ENCODE results near the gene RMI2.
"Not testable (repeated sequence)": the region's sequence is repeated elsewhere in the genome, so short reads cannot be mapped to it uniquely, and the experiment has no call there.

The RMI2 gene

GRCh38 chr16:11297492-11298142 is 47.6 kb upstream of the RMI2 start:
- H3K27me3 ChIP-seq (ENCODE audit: insufficient read depth, low read length), result no peaks in the 10 kb centered on the region
- H3K4ac ChIP-seq (ENCODE audit: low read depth, low read length), result no peak overlapping the region
- H2BK12ac ChIP-seq (ENCODE audit: low read length), result no peak overlapping the region
- no peak overlapping the region for H2BK120ac ChIP-seq (ENCODE audit: insufficient read depth, low read length, poor library complexity)
- no peak overlapping the region for H4K12ac ChIP-seq (ENCODE audit: low read depth, low read length)
- H3K9ac ChIP-seq (ENCODE audit: low read length), result no peak overlapping the region
- peaks cover 2 to 16% of the 10 kb centered on the region in 2 experiments for H3K4me1 ChIP-seq (ENCODE audit: control insufficient read depth in 1 of 2, insufficient read depth in 2 of 2, low read length in 2 of 2)
- H2BK5ac ChIP-seq (ENCODE audit: low read depth, low read length, poor library complexity), result no peak overlapping the region
- no CpG with 5 or more reads among the region's 19 CpGs for WGBS (ENCODE audit: extremely low coverage, insufficient coverage, insufficient read length)
- no peak overlapping the region for H3K4me2 ChIP-seq (ENCODE audit: low read length)
- peaks cover 4% of the 10 kb centered on the region for H3K79me1 ChIP-seq (ENCODE audit: low read length)
- H3K9me3 ChIP-seq (ENCODE audit: insufficient read depth, low read depth, low read length), result no peaks in the 10 kb centered on the region
- no peak overlapping the region for H3K27ac ChIP-seq (ENCODE audit: low read depth, low read length)
- no peak overlapping the region for H2AK5ac ChIP-seq (ENCODE audit: low read length)
- no peaks in the 10 kb centered on the region for H3K79me2 ChIP-seq (ENCODE audit: control insufficient read depth, insufficient read depth, low read length, poor library complexity)
- no peaks in the 10 kb centered on the region for H3K36me3 ChIP-seq (ENCODE audit: control insufficient read depth in 1 of 2, insufficient read depth in 2 of 2, low read length in 2 of 2)
- no peak overlapping the region for H2AFZ ChIP-seq (ENCODE audit: insufficient read depth, low read length, poor library complexity)
- H4K91ac ChIP-seq (ENCODE audit: low read depth, low read length), result no peak overlapping the region
- no peak overlapping the region for H3K4me3 ChIP-seq (ENCODE audit: low read depth, low read length)
- H4K8ac ChIP-seq (ENCODE audit: low read depth, low read length), result no peak overlapping the region
- H3K23ac ChIP-seq (ENCODE audit: low read length), result no peak overlapping the region
- no peak overlapping the region for H3K14ac ChIP-seq (ENCODE audit: low read length)
- DNase-seq, result no peak
- H3K18ac ChIP-seq (ENCODE audit: low read length), result no peak overlapping the region

- H4K8ac ChIP-seq (ENCODE audit: low read depth, low read length), result no peak overlapping the region
These were observed 46.9 kb upstream of the RMI2 start for GRCh38 chr16:11298143-11298900.

GRCh38 chr16:11298950-11299547 is 46.2 kb upstream of the RMI2 start:
- not testable (repeated sequence) for H2AFZ ChIP-seq (ENCODE audit: insufficient read depth, low read length, poor library complexity); H2BK12ac ChIP-seq (ENCODE audit: low read length); H3K9me3 ChIP-seq (ENCODE audit: insufficient read depth, low read depth, low read length); H2BK120ac ChIP-seq (ENCODE audit: insufficient read depth, low read length, poor library complexity); H3K9ac ChIP-seq (ENCODE audit: low read length); H3K4me2 ChIP-seq (ENCODE audit: low read length); H3K4me3 ChIP-seq (ENCODE audit: low read depth, low read length); H3K14ac ChIP-seq (ENCODE audit: low read length); H3K27ac ChIP-seq (ENCODE audit: low read depth, low read length); H3K36me3 ChIP-seq (ENCODE audit: control insufficient read depth in 1 of 2, insufficient read depth in 2 of 2, low read length in 2 of 2); H4K12ac ChIP-seq (ENCODE audit: low read depth, low read length); H4K8ac ChIP-seq (ENCODE audit: low read depth, low read length); H3K27me3 ChIP-seq (ENCODE audit: insufficient read depth, low read length); H3K4ac ChIP-seq (ENCODE audit: low read depth, low read length); H2BK5ac ChIP-seq (ENCODE audit: low read depth, low read length, poor library complexity); H3K79me2 ChIP-seq (ENCODE audit: control insufficient read depth, insufficient read depth, low read length, poor library complexity); H3K18ac ChIP-seq (ENCODE audit: low read length); H4K91ac ChIP-seq (ENCODE audit: low read depth, low read length); H3K23ac ChIP-seq (ENCODE audit: low read length); H2AK5ac ChIP-seq (ENCODE audit: low read length); DNase-seq; H3K79me1 ChIP-seq (ENCODE audit: low read length)
- no CpG with 5 or more reads among the region's 13 CpGs for WGBS (ENCODE audit: extremely low coverage, insufficient coverage, insufficient read length)
- H3K4me1 ChIP-seq (ENCODE audit: control insufficient read depth in 1 of 2, insufficient read depth in 2 of 2, low read length in 2 of 2), result peaks cover 9 to 25% of the 10 kb centered on the region in 2 experiments

More at GRCh38 chr16:11298143-11298900, 46.9 kb upstream of the RMI2 start:
- Histone ChIP-seq H3K23ac (ENCODE audit: low read length) (no peak overlapping the region), H3K79me1 (ENCODE audit: low read length) (peaks cover 4% of the 10 kb centered on the region), H3K4ac (ENCODE audit: low read depth, low read length) (no peak overlapping the region), H3K27ac (ENCODE audit: low read depth, low read length) (no peak overlapping the region), H4K12ac (ENCODE audit: low read depth, low read length) (no peak overlapping the region), H3K4me1 (ENCODE audit: control insufficient read depth in 1 of 2, insufficient read depth in 2 of 2, low read length in 2 of 2) (peaks cover 4 to 20% of the 10 kb centered on the region in 2 experiments), H2BK12ac (ENCODE audit: low read length) (no peak overlapping the region), H3K27me3 (ENCODE audit: insufficient read depth, low read length) (no peaks in the 10 kb centered on the region), H3K18ac (ENCODE audit: low read length) (no peak overlapping the region), H3K79me2 (ENCODE audit: control insufficient read depth, insufficient read depth, low read length, poor library complexity) (no peaks in the 10 kb centered on the region), H3K4me2 (ENCODE audit: low read length) (no peak overlapping the region), H3K36me3 (ENCODE audit: control insufficient read depth in 1 of 2, insufficient read depth in 2 of 2, low read length in 2 of 2) (no peaks in the 10 kb centered on the region), H2AFZ (ENCODE audit: insufficient read depth, low read length, poor library complexity) (no peak overlapping the region), H3K14ac (ENCODE audit: low read length) (no peak overlapping the region), H3K9ac (ENCODE audit: low read length) (no peak overlapping the region), H4K91ac (ENCODE audit: low read depth, low read length) (no peak overlapping the region), H2AK5ac (ENCODE audit: low read length) (no peak overlapping the region), H2BK120ac (ENCODE audit: insufficient read depth, low read length, poor library complexity) (no peak overlapping the region), H3K9me3 (ENCODE audit: insufficient read depth, low read depth, low read length) (no peaks in the 10 kb centered on the region), H3K4me3 (ENCODE audit: low read depth, low read length) (no peak overlapping the region), H2BK5ac (ENCODE audit: low read depth, low read length, poor library complexity) (no peak overlapping the region)
- no CpG with 5 or more reads among the region's 5 CpGs for WGBS (ENCODE audit: extremely low coverage, insufficient coverage, insufficient read length)
- no peak for DNase-seq

- H4K8ac ChIP-seq (ENCODE audit: low read depth, low read length), result no peak overlapping the region
- H3K36me3 ChIP-seq (ENCODE audit: control insufficient read depth in 1 of 2, insufficient read depth in 2 of 2, low read length in 2 of 2), result no peaks in the 10 kb centered on the region
- no peaks in the 10 kb centered on the region for H3K9me3 ChIP-seq (ENCODE audit: insufficient read depth, low read depth, low read length)
- H3K27ac ChIP-seq (ENCODE audit: low read depth, low read length), result no peak overlapping the region
- H3K79me2 ChIP-seq (ENCODE audit: control insufficient read depth, insufficient read depth, low read length, poor library complexity), result no peaks in the 10 kb centered on the region
- DNase-seq, result no peak
- no peak overlapping the region for H3K9ac ChIP-seq (ENCODE audit: low read length)
- no CpG with 5 or more reads among the region's 6 CpGs for WGBS (ENCODE audit: extremely low coverage, insufficient coverage, insufficient read length)
- peaks cover 9 to 25% of the 10 kb centered on the region in 2 experiments for H3K4me1 ChIP-seq (ENCODE audit: control insufficient read depth in 1 of 2, insufficient read depth in 2 of 2, low read length in 2 of 2)
- no peak overlapping the region for H2AFZ ChIP-seq (ENCODE audit: insufficient read depth, low read length, poor library complexity)
- no peak overlapping the region for H2BK12ac ChIP-seq (ENCODE audit: low read length)
- H3K4ac ChIP-seq (ENCODE audit: low read depth, low read length), result no peak overlapping the region
- H2BK5ac ChIP-seq (ENCODE audit: low read depth, low read length, poor library complexity), result no peak overlapping the region
- no peak overlapping the region for H2AK5ac ChIP-seq (ENCODE audit: low read length)
- peaks cover 6% of the 10 kb centered on the region for H3K79me1 ChIP-seq (ENCODE audit: low read length)
- no peak overlapping the region for H4K91ac ChIP-seq (ENCODE audit: low read depth, low read length)
- no peak overlapping the region for H3K23ac ChIP-seq (ENCODE audit: low read length)
- no peak overlapping the region for H3K4me3 ChIP-seq (ENCODE audit: low read depth, low read length)
- no peak overlapping the region for H4K12ac ChIP-seq (ENCODE audit: low read depth, low read length)
- no peak overlapping the region for H3K18ac ChIP-seq (ENCODE audit: low read length)
- H2BK120ac ChIP-seq (ENCODE audit: insufficient read depth, low read length, poor library complexity), result no peak overlapping the region
- no peaks in the 10 kb centered on the region for H3K27me3 ChIP-seq (ENCODE audit: insufficient read depth, low read length)
- no peak overlapping the region for H3K14ac ChIP-seq (ENCODE audit: low read length)
- H3K4me2 ChIP-seq (ENCODE audit: low read length), result no peak overlapping the region
These were observed 45.2 kb upstream of the RMI2 start for GRCh38 chr16:11299865-11300559.

All from trophoblast cell (in vitro differentiated cells and primary cell).